ENCODE measurements around the gene SLC35F6. TPM values are rescaled to one million over a fixed set of nuclear protein-coding genes. Genes with fewer than 3 reads are reported as not detected.

Gene SLC35F6
- total RNA-seq, 1 experiment from 2014 or later, result 67.3 TPM

DNA sequence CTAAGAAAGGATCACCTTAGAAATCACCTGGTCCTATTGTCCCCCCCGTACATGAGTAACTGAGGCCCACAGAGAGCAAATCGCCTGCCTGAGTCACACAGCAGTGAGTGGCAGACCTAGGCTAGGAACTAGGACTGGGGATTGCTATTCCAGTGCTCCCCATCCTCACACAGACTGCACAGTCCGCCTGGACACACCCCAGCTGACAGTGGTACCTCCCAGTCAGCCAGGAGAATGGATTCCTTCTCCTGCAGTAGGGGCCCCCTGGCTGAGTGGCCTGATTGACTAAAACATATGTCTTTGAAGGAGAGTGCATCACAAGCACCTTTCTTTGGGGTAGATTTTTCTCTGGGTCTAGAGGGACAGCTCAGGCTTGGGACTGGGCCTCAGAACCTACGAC is 32.4 kb upstream of the SLC35F6 start:
- Histone ChIP-seq H3K9me3 (ENCODE audit: control insufficient read depth, insufficient read depth, low read depth, low read length) (no peaks in the 10 kb centered on the region), H3K27me3 (ENCODE audit: control insufficient read depth, insufficient read depth, low read length) (no peaks in the 10 kb centered on the region), H3K4me1 (ENCODE audit: control insufficient read depth, insufficient read depth, low read length) (peaks cover 33% of the 10 kb centered on the region), H3K4me3 (ENCODE audit: low read depth in 2 of 2, low read length in 2 of 2) (no peak overlapping the region), H3K27ac (ENCODE audit: low read length) (no peak overlapping the region; the same call in 1 of the 2 replicates), H3K36me3 (ENCODE audit: control insufficient read depth, insufficient read depth, low read length) (no peaks in the 10 kb centered on the region)
- ChIA-PET CTCF (no interaction called here), POLR2A (no interaction called here)
- DNase-seq (ENCODE audit: low read depth, low spot score) (no peak), ATAC-seq (no peak)
- in situ Hi-C loops (cut with HindIII; ENCODE audit: low pct_unique_long_range_greater_than_20kb, low sequenced_read_pairs) (no loop called here), intact Hi-C loops (cut with micrococcal nuclease; ENCODE audit: unreplicated experiment) (no loop called here)
- BruUV-seq (replicated peaks), result no TSS peak
- TF ChIP-seq, protein P1, sequence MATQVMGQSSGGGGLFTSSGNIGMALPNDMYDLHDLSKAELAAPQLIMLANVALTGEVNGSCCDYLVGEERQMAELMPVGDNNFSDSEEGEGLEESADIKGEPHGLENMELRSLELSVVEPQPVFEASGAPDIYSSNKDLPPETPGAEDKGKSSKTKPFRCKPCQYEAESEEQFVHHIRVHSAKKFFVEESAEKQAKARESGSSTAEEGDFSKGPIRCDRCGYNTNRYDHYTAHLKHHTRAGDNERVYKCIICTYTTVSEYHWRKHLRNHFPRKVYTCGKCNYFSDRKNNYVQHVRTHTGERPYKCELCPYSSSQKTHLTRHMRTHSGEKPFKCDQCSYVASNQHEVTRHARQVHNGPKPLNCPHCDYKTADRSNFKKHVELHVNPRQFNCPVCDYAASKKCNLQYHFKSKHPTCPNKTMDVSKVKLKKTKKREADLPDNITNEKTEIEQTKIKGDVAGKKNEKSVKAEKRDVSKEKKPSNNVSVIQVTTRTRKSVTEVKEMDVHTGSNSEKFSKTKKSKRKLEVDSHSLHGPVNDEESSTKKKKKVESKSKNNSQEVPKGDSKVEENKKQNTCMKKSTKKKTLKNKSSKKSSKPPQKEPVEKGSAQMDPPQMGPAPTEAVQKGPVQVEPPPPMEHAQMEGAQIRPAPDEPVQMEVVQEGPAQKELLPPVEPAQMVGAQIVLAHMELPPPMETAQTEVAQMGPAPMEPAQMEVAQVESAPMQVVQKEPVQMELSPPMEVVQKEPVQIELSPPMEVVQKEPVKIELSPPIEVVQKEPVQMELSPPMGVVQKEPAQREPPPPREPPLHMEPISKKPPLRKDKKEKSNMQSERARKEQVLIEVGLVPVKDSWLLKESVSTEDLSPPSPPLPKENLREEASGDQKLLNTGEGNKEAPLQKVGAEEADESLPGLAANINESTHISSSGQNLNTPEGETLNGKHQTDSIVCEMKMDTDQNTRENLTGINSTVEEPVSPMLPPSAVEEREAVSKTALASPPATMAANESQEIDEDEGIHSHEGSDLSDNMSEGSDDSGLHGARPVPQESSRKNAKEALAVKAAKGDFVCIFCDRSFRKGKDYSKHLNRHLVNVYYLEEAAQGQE (IDR thresholded peaks at IDR 0.05; ENCODE audit: insufficient read depth in 1 of 2, low read depth in 2 of 2, low read length in 1 of 2), result no peak
- no peak for TF ChIP-seq TCF7L2 (IDR thresholded peaks at IDR 0.05; ENCODE audit: low read depth, low read length)
- no peak for TF ChIP-seq SIN3A (IDR thresholded peaks at IDR 0.05; ENCODE audit: borderline replicate concordance, insufficient read depth, low read depth, low read length)
- TF ChIP-seq CTCF (IDR thresholded peaks at IDR 0.05), result no peak
- no peak for TF ChIP-seq POLR2AphosphoS5 (IDR thresholded peaks at IDR 0.05; ENCODE audit: low read depth, low read length)

GRCh38 chr2:26732446-26732845 is 31.6 kb upstream of the SLC35F6 start:
- peaks cover 28% of the 10 kb centered on the region for H3K4me1 ChIP-seq (ENCODE audit: control insufficient read depth, insufficient read depth, low read length)
- no peak overlapping the region for H3K4me3 ChIP-seq (ENCODE audit: low read depth in 2 of 2, low read length in 2 of 2)
- in situ Hi-C loops (cut with HindIII; ENCODE audit: low pct_unique_long_range_greater_than_20kb, low sequenced_read_pairs) (no loop called here), intact Hi-C loops (cut with micrococcal nuclease; ENCODE audit: unreplicated experiment) (no loop called here)
- no peaks in the 10 kb centered on the region for H3K27me3 ChIP-seq (ENCODE audit: control insufficient read depth, insufficient read depth, low read length)
- TSS peak; percentile 21 for BruUV-seq (replicated peaks)
- DNase-seq (ENCODE audit: low read depth, low spot score) (no peak), ATAC-seq (no peak)
- no peaks in the 10 kb centered on the region for H3K36me3 ChIP-seq (ENCODE audit: control insufficient read depth, insufficient read depth, low read length)
- no peaks in the 10 kb centered on the region for H3K9me3 ChIP-seq (ENCODE audit: control insufficient read depth, insufficient read depth, low read depth, low read length)
- TF ChIP-seq SIN3A (IDR thresholded peaks at IDR 0.05; ENCODE audit: borderline replicate concordance, insufficient read depth, low read depth, low read length), result no peak
- TF ChIP-seq CTCF (IDR thresholded peaks at IDR 0.05), result no peak
- TF ChIP-seq, protein P1 (IDR thresholded peaks at IDR 0.05; ENCODE audit: insufficient read depth in 1 of 2, low read depth in 2 of 2, low read length in 1 of 2), result no peak
- no peak for TF ChIP-seq POLR2AphosphoS5 (IDR thresholded peaks at IDR 0.05; ENCODE audit: low read depth, low read length)
- TF ChIP-seq TCF7L2 (IDR thresholded peaks at IDR 0.05; ENCODE audit: low read depth, low read length), result no peak
- ChIA-PET POLR2A (interaction anchor here (0.6 to 0.7 kb wide), 2 partner anchors 66 to 508 kb away, joined by 3 read pairs; no protein-coding TSS in a partner anchor), CTCF (interaction anchor here (0.8 kb wide), 1 partner anchor 126 kb away, joined by 3 read pairs; no protein-coding TSS in a partner anchor)
- H3K27ac ChIP-seq (ENCODE audit: low read length), result peak overlapping the region; percentile 3; the same call in 1 of the 2 replicates
